Suppressor macrophage treated with lipopolysaccharide for 4 hours (primary cell): ENCODE results near the gene LRWD1.

ENCODE experiments used
- DNase-seq: peaks from one replicate; pipeline ENCODE4 v3.0.0-alpha.2; 2020

The LRWD1 gene

GRCh38 chr7:102464577-102465280, at the start of gene LRWD1, which contains the start of gene ALKBH4:
Gene LRWD1 (plus strand): TSS chr7:102464984. CDS start chr7:102465081, 97 bp downstream.
Gene ALKBH4 (minus strand): TSS chr7:102464863. CDS start chr7:102464836, 27 bp downstream.
- DNase-seq = peak; percentile 99

DNA sequence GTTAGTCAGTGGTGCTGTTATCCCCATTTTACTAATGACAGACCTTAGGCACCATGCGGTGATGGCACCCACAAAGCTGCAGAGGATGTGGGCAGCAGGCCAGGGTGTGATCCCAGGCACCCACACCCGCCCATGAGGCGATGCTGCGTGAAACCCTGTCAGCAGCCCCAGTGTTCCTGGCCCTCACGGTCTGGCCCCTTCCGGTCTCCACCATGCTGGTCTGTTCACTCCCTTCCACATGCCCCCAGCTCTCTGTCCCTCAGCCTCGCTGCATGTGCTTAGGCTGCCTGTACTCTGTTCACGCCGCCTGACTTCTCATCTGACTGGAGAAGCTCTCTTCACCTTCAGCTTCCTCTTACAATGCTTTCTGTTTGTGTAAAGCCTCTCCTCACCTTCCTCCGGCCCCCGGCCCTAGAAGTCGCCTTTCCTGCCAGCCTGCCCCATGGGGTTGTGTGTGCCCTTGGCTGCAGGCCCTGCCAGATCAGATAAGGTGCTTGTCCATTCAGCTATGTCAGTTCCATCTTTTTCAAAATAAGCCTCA, 49.0 kb upstream of the LRWD1 start:
- DNase-seq = no peak

GRCh38 chr7:102416406-102416805, 48.4 kb upstream of the LRWD1 start:
- DNase-seq = no peak

DNA sequence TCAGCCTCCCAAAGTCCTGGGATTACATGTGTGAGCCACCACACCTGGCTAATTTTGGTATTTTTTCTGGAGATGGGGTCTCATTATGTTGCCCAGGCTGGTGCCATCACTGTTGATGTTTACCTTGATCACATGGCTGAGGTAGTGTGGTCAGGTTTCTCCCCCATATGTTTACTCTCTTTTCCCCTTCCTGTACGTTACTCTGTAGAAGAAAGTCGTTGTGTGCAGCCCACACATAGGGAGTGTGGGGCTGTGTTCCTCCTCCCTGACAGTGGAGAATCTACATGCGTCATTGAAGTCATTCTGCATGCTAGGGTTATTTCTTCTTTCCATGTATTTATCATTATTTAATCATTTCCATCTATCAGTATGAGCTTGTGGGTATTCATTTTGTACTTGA, 47.7 kb upstream of the LRWD1 start:
- no peak for DNase-seq

GRCh38 chr7:102418592-102418991, 46.2 kb upstream of the LRWD1 start:
- DNase-seq = no peak

GRCh38 chr7:102421706-102422240, 43.0 kb upstream of the LRWD1 start:
- DNase-seq = no peak

DNA sequence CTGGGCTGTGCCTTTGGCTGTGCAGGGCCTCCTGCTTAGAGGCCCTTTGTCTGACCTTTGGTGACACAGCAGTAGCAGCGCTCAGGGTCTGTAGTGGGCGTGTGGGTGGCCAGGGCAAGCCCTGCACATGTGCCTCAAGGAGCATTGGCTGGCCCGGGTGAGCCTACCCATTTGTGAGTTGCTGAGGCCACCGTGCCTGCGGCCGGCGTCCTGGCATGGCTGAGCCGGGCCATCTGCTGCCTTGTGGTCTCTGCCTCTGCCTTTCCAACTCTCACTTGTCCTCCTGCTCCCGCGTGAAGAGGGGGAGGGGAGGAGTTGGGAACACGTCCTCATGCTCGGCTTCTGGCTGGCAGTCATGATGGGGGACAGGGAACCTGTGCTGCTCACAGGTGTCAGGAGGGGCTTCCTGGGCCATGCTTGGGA, 40.6 kb upstream of the LRWD1 start:
- DNase-seq = no peak

GRCh38 chr7:102424787-102425218, 40.0 kb upstream of the LRWD1 start:
- DNase-seq = peak; percentile 92

DNA sequence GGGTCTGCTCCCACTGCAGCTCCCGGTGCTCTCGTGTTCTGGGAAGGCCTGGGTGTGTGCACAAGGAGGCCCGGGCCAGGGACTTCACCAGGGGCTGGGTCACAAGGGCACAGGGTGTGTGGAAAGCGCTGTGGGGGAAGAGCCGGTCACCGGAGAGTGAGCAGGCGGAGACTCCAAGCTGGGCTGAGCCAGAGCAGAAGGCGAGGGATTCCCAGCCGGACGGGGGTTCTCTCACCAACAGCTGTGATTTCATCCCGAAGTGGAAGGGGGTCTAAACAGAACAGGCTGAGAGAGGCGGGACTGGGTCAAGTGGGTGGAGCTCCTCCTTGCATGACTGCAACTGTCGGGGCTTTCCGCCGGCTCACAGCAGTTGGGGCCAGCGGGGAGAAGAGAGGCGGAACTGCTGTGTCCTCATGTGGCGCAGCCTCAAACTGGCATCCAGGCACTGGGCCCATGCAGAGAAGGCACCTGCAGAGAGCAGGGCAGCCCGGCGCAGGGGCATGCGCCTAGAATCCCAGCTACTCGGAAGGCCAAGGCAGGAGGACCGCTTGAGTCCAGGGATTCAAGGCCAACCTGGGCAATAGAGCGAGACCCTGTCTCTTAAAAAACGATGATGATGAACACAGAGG, 39.0 kb upstream of the LRWD1 start:
- peak; percentile 99 for DNase-seq

DNA sequence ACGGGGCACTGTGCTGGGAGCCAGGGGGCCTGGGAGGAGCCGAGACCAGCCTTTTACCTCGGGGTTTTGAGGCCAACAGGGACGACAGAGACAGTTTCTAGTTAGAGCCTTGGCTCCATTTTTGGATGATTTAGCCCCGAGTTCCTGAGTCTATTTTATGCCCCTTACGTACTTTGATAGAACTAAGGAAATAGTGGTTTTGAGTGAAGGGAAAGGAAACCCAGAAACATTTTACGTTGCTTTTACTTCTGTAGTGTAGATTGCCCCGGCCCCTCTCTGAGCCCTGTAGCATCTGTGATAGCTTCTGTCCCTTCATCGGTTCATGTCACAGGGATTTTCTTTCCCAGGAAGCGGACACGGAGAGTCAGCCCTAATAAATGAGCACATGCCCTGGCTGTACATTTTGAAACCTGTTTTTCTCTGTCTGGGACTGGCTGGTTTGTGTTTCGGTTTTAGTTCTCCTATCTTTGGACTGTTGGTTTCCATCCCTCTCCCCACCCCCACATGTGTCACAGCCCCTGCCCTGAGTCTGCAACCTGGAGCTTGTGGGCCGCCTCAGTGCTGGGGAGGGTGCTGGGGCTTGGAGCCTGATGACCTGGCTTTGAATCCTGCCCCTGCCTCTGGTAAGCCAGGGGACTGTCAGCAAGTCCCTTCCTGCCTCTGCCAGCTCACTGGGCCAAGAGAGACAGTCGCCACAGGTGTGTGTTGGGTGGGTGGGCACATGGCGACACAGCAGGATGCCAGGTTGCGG, 38.3 kb upstream of the LRWD1 start:
- DNase-seq = peak; percentile 96

DNA sequence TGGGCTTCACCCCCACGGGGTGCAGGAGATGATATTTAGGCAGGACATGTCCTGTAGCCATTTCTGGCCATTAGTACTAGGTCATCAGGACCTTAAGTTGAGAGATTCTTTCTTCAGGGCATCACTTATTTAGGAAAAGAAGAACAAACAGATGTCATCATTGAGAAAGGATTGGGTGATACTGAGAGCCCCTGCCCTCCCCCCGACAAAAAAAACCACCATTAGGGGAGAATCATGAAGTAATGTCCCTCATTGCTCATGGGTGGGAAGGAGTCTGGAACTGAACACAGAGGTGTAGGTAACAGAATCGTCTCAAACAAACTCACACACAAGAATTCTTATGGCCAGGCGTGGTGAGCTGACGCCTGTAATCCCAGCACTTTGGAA, 37.8 kb upstream of the LRWD1 start:
- DNase-seq = peak; percentile 67

- DNase-seq = peak; percentile 13
Observed at GRCh38 chr7:102429141-102429899, 35.5 kb upstream of the LRWD1 start.

GRCh38 chr7:102431617-102432298, 33.0 kb upstream of the LRWD1 start:
- DNase-seq = peak; percentile 50

GRCh38 chr7:102432442-102433218, 32.2 kb upstream of the LRWD1 start:
- no peak for DNase-seq

DNA sequence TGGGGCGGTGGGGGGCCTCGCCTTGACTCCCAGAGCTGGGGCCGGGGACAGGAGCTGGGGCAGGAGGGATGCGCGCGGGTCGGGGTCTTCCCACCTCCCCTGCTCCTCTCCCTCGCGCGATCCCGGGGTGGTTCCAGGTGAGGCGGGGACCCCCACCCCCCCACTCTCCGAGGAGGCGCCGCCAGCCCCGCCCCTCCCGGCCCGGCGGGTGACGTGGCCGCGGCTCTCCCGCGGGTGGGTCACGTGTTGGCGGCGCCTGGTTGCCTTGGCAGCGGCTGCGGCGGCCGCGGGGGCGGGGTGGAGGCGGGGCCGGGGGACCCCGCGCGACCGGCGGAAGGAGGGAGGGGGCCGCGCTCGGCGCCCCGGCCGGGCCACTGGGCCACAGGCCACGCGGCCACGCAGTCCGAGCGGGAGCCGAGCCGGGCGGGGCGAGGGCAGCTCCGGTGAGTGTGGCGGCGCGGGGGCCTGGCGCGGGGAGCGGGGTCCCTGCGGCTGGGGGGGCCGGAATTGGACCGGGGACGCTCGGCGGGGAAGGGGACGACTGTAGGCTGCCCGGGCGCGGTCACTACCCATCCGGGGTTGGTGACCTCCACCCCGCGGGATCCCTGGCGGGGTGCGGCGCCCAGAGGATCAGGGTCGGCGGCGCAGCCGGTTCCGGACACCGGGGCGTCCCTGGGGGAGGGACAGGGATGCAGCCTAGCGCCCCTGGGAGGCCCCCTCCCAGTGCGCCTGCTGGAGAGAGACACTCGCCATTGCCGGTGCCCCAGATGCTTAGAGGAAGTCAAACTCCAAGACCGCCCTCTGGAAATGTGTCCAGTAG, 31.4 kb upstream of the LRWD1 start, which contains the start of gene ORAI2:
Gene ORAI2, plus strand, starts transcription at position 357 of the 820 bp plus-strand sequence. CDS start 5,382 bp downstream, outside the sequence.
- DNase-seq = peak; percentile 86

GRCh38 chr7:102434039-102434486, 30.7 kb upstream of the LRWD1 start:
- DNase-seq = no peak

GRCh38 chr7:102436118-102436517, 28.7 kb upstream of the LRWD1 start:
- DNase-seq = no peak

- no peak for DNase-seq
Observed at GRCh38 chr7:102439963-102440795, 24.6 kb upstream of the LRWD1 start.
